BE2C (cell line): ENCODE results near the gene TMEM72.
A peak's percentile ranks its signal among the peaks of the same experiment; 100 is the strongest.
"Not testable (repeated sequence)": the region's sequence is repeated elsewhere in the genome, so short reads cannot be mapped to it uniquely, and the experiment has no call there.

Source experiments
- DNase-seq: peaks from one replicate; pipeline ENCODE4 v3.0.0-alpha.2; 2020
- H3K27me3 ChIP-seq: fragments of 250-450 bp; sonication (Bioruptor Pico); 2 replicates; pipeline ENCODE4 v1.5.1; 2020; ENCODE audit warnings: mild to moderate bottlenecking
- H3K36me3 ChIP-seq: fragments of 250-450 bp; sonication (Bioruptor Pico); 2 replicates; pipeline ENCODE4 v1.5.1; 2020; ENCODE audit warnings: mild to moderate bottlenecking
- H3K4me1 ChIP-seq: fragments of 250-450 bp; sonication (Bioruptor Pico); 2 replicates; pipeline ENCODE4 v1.5.1; 2020
- H3K4me3 ChIP-seq: 2 replicates; pipeline ENCODE4 v1.5.1; 2011; ENCODE audit warnings: low read depth, low read length
- H3K9me3 ChIP-seq: fragments of 250-450 bp; sonication (Bioruptor Pico); 2 replicates; pipeline ENCODE4 v1.5.1; 2020
- TF ChIP-seq, protein P1 (sequence below): IDR thresholded peaks from 2 replicates; pipeline ENCODE4 v1.5.1; 2012; ENCODE audit warnings: mild to moderate bottlenecking, low read depth, low read length

Gene TMEM72

DNA sequence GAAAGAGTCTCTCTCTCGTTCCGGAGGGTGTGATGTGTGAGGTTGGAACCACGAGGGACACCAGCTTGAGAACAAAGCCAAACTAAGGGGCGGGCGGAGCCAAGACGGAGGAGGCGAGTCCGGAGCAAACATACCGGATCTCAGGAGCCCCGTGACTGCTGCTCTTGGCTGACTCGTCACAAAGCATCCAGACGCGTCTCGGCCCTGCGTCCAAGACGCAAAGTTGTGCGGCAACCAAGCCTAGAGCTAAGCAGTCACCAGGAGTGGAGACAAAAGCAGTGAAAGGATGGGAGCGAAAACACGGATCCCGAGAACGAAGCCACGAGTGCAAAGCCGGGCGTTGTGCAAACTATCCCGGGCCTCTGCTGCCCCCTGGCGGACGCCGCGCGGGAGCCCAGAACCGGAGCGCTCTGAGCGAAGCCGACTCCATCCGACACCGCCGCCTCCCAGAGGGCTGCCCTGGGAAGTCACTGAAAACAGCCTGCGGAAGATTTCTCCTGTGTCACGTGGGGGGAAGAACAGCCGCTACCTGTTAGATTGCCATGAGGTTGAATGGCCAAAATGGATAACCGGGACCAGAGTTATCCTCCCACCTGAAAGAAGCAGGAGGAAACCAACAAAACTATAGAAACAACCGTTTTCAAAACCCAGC, 46.4 kb upstream of the TMEM72 start:
- Histone ChIP-seq H3K9me3 (no peaks in the 10 kb centered on the region), H3K4me1 (no peaks in the 10 kb centered on the region), H3K4me3 (peak overlapping the region; percentile 55), H3K36me3 (no peaks in the 10 kb centered on the region), H3K27me3 (peaks cover 14% of the 10 kb centered on the region)
- TF ChIP-seq, protein P1, sequence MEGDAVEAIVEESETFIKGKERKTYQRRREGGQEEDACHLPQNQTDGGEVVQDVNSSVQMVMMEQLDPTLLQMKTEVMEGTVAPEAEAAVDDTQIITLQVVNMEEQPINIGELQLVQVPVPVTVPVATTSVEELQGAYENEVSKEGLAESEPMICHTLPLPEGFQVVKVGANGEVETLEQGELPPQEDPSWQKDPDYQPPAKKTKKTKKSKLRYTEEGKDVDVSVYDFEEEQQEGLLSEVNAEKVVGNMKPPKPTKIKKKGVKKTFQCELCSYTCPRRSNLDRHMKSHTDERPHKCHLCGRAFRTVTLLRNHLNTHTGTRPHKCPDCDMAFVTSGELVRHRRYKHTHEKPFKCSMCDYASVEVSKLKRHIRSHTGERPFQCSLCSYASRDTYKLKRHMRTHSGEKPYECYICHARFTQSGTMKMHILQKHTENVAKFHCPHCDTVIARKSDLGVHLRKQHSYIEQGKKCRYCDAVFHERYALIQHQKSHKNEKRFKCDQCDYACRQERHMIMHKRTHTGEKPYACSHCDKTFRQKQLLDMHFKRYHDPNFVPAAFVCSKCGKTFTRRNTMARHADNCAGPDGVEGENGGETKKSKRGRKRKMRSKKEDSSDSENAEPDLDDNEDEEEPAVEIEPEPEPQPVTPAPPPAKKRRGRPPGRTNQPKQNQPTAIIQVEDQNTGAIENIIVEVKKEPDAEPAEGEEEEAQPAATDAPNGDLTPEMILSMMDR = peak; percentile 85
- DNase-seq = peak; percentile 89

DNA sequence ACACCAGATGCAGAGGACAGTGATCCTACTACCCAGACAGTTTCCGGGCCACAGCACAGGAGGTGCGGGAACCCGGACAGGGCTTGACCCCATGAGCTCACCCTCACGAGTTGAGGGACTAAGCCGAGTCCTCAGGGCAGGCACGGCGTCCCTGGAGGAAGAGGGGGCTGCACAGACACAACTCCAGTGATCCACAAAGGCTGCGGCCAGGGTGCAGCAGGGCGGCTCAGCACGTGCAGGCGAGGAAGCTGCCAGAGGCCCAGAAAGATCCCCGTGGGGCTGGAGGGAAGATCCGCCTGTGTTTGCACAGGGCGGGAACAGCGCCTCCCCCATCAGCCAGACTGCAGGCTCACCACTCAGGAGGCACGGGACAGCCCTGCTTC, 45.9 kb upstream of the TMEM72 start:
- H3K4me1 ChIP-seq = no peaks in the 10 kb centered on the region
- H3K27me3 ChIP-seq = peaks cover 14% of the 10 kb centered on the region
- H3K4me3 ChIP-seq = no peak overlapping the region
- H3K9me3 ChIP-seq = no peaks in the 10 kb centered on the region
- DNase-seq = no peak
- H3K36me3 ChIP-seq = no peaks in the 10 kb centered on the region
- TF ChIP-seq, protein P1 = no peak

DNA sequence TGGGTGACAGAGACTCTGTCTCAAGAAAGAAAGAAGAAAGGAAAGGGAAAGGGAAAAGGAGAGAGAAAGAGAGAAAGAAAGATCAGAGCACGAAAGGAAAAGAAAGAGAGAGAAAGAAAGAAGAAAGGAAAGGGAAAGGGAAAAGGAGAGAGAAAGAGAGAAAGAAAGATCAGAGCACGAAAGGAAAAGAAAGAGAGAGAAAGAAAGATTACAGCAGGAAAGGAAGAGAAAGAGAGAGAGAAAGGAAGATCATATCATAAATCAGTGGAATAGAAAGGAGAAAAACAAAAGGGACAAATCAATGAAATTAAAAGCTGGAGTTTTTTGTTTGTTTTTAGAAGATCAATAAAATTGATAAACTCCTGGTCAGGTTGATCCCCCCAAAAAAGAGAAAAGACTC, 44.8 kb upstream of the TMEM72 start:
- not testable (repeated sequence) for H3K9me3 ChIP-seq, DNase-seq, H3K4me1 ChIP-seq, H3K36me3 ChIP-seq, H3K4me3 ChIP-seq
- H3K27me3 ChIP-seq = peaks cover 14% of the 10 kb centered on the region

DNA sequence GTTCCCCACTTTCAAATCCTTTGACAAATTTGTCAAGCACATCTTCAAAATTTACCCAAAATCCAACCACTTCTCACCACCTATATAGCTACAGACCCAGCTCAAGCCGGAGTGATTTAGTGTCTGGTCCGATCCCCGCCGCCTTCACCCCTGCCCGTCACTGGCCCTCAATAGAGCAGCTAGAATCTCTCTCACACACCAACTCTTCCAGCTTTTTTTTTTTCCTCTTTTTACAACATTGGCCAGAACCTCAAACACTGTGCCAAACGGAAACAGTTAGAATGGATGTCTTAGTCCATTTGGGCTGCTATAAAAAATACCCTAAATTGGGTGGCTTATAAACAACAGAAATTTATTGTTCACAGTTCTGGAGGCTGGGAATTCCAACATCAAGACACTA, 41.1 kb upstream of the TMEM72 start:
- no peaks in the 10 kb centered on the region for H3K9me3 ChIP-seq
- peaks cover 14% of the 10 kb centered on the region for H3K27me3 ChIP-seq
- TF ChIP-seq, protein P1 = no peak

DNA sequence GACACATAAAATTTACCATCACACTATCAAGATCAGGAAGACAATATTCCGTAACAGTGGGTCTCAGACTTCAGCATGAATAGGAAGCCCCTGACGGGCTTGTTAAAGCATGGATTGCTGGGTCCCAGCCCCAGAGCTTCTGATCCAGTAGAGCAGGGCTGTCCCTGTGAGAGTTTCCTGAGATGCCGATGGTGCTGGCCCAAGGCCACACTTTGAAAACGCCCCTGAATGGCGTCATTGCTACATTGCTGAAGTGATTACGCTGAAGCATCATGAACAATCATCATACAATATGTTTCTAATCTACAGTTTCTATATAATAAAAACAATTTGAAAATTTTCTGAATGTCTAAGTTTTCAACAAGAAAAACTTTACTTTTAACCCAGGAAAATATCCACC, 38.0 kb upstream of the TMEM72 start:
- no peak overlapping the region for H3K4me3 ChIP-seq
- H3K27me3 ChIP-seq = no peaks in the 10 kb centered on the region
- no peaks in the 10 kb centered on the region for H3K9me3 ChIP-seq
- no peak for DNase-seq
- no peaks in the 10 kb centered on the region for H3K36me3 ChIP-seq
- TF ChIP-seq, protein P1 = no peak
- no peaks in the 10 kb centered on the region for H3K4me1 ChIP-seq

More for the DNA sequence above, 41.1 kb upstream of the TMEM72 start:
- Histone ChIP-seq H3K4me3 (no peak overlapping the region), H3K36me3 (no peaks in the 10 kb centered on the region), H3K4me1 (no peaks in the 10 kb centered on the region)
- no peak for DNase-seq

DNA sequence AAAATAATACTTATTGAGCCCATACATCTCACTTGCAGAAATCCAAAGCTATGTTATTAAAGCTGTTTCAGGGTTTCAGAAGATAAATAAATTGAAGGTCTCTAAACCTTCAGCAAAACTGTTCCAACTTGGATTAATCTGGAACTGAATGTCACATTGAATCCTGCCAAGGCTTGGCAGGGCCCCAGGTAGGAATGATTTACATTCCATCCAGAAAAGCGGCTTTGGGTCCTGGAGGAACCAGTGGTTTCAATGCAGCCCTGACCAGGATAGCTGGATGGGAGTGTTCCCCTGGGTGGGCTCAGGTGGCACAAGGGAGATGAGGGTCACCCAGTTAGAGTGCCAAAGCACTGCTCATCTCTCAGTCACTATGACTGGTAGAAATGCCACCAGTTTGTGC, 37.0 kb upstream of the TMEM72 start:
- H3K36me3 ChIP-seq = no peaks in the 10 kb centered on the region
- no peaks in the 10 kb centered on the region for H3K27me3 ChIP-seq
- TF ChIP-seq, protein P1 = no peak
- H3K4me3 ChIP-seq = no peak overlapping the region
- H3K9me3 ChIP-seq = no peaks in the 10 kb centered on the region
- no peak for DNase-seq
- H3K4me1 ChIP-seq = no peaks in the 10 kb centered on the region
